ENCODE measurements around the gene NFASC.

Gene NFASC

GRCh38 chr1:205016584-205016983 is 145.9 kb downstream of the NFASC start:
- DNase-seq: no peak

- no peak for DNase-seq
Observed at GRCh38 chr1:205017001-205017400, 146.3 kb downstream of the NFASC start.

GRCh38 chr1:205017766-205018165 is 147.1 kb downstream of the NFASC start:
- no peak for DNase-seq

- DNase-seq: no peak
Observed at GRCh38 chr1:205018381-205018780, 147.7 kb downstream of the NFASC start.

GRCh38 chr1:205020466-205020865 is 149.8 kb downstream of the NFASC start:
- DNase-seq: no peak

- no peak for DNase-seq
Observed at GRCh38 chr1:205024679-205025078, 154.0 kb downstream of the NFASC start.

GRCh38 chr1:205025239-205025638 is 154.6 kb downstream of the NFASC start:
- no peak for DNase-seq

- no peak for DNase-seq
Observed at GRCh38 chr1:205026181-205026580, 155.5 kb downstream of the NFASC start.

GRCh38 chr1:205028390-205028789 is 157.7 kb downstream of the NFASC start:
- DNase-seq: no peak

GRCh38 chr1:205028924-205029323 is 158.3 kb downstream of the NFASC start:
- no peak for DNase-seq

GRCh38 chr1:205030241-205030640 is 159.6 kb downstream of the NFASC start:
- DNase-seq: no peak

- DNase-seq: no peak
Observed at GRCh38 chr1:205030896-205031295, 160.2 kb downstream of the NFASC start.

GRCh38 chr1:205032508-205032907 is 161.8 kb downstream of the NFASC start:
- no peak for DNase-seq

- DNase-seq: no peak
Observed at GRCh38 chr1:205037539-205037938, 166.9 kb downstream of the NFASC start.

GRCh38 chr1:205038132-205038786 is 167.6 kb downstream of the NFASC start:
- DNase-seq: no peak

- DNase-seq: no peak
Observed at GRCh38 chr1:205041001-205041715, 170.5 kb downstream of the NFASC start.

- no peak for DNase-seq
Observed at GRCh38 chr1:205041998-205042910, 171.6 kb downstream of the NFASC start.

- DNase-seq: no peak
Observed at GRCh38 chr1:205042911-205043806, 172.5 kb downstream of the NFASC start, which contains the start of gene CNTN2. TSS of gene CNTN2 (plus strand) at chr1:205043212. CDS start at chr1:205053186, 9,974 bp downstream.

- DNase-seq: no peak
Observed at GRCh38 chr1:205043866-205044265, 173.2 kb downstream of the NFASC start.

GRCh38 chr1:205044741-205045140 is 174.1 kb downstream of the NFASC start:
- DNase-seq: no peak

- DNase-seq: no peak
Observed at GRCh38 chr1:205045146-205045545, 174.5 kb downstream of the NFASC start.

GRCh38 chr1:205046870-205047269 is 176.2 kb downstream of the NFASC start:
- no peak for DNase-seq

Measured in amniotic stem cell (primary cell).